HG03108 (cell line): ENCODE data around the gene CCNG2.

Source experiments
- ATAC-seq: cut with Tn5 transposase; IDR thresholded peaks from one replicate; pipeline ENCODE4 v1.9.1; 2021; ENCODE audit warnings: moderate library complexity; ENCODE audit not compliant: unreplicated experiment

Gene CCNG2

GRCh38 chr4:77199701-77200100, 42.7 kb downstream of the CCNG2 start:
- ATAC-seq: no peak

- ATAC-seq: no peak
Observed at GRCh38 chr4:77201343-77201742, 44.3 kb downstream of the CCNG2 start.

- no peak for ATAC-seq
Observed at GRCh38 chr4:77201857-77202256, 44.9 kb downstream of the CCNG2 start.

- ATAC-seq: no peak
Observed at GRCh38 chr4:77202491-77202890, 45.5 kb downstream of the CCNG2 start.

GRCh38 chr4:77203380-77204197, 46.6 kb downstream of the CCNG2 start:
- ATAC-seq: peak; percentile 47

GRCh38 chr4:77204621-77205020, 47.6 kb downstream of the CCNG2 start:
- no peak for ATAC-seq

GRCh38 chr4:77209012-77209411, 52.0 kb downstream of the CCNG2 start:
- ATAC-seq: no peak

- no peak for ATAC-seq
Observed at GRCh38 chr4:77209936-77210335, 52.9 kb downstream of the CCNG2 start.

- no peak for ATAC-seq
Observed at GRCh38 chr4:77215107-77215506, 58.1 kb downstream of the CCNG2 start.

- ATAC-seq: no peak
Observed at GRCh38 chr4:77217526-77217925, 60.5 kb downstream of the CCNG2 start.

GRCh38 chr4:77219266-77219665, 62.3 kb downstream of the CCNG2 start:
- ATAC-seq: no peak
